Measurements from ENCODE around the gene MED13L.

DNA sequence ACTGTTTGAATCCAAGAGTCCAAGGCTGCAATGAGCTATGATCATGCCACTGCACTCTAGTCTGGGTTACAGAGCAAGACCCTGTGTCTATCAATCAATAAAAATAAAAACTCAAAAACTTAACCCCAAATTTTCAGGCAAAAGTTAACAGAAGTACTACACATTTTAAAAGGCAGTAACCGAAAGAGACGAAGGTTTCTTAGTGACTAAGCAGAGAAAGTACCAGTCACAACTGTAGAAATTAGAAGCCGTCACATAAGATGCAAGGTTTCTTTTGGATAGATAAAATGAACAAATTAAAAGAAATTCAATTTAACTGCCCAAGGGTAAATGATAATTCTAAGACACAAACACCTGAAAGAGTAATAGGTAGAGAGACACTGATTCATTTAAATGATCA, 103.5 kb downstream of the MED13L start:
- TF ChIP-seq, protein P1, sequence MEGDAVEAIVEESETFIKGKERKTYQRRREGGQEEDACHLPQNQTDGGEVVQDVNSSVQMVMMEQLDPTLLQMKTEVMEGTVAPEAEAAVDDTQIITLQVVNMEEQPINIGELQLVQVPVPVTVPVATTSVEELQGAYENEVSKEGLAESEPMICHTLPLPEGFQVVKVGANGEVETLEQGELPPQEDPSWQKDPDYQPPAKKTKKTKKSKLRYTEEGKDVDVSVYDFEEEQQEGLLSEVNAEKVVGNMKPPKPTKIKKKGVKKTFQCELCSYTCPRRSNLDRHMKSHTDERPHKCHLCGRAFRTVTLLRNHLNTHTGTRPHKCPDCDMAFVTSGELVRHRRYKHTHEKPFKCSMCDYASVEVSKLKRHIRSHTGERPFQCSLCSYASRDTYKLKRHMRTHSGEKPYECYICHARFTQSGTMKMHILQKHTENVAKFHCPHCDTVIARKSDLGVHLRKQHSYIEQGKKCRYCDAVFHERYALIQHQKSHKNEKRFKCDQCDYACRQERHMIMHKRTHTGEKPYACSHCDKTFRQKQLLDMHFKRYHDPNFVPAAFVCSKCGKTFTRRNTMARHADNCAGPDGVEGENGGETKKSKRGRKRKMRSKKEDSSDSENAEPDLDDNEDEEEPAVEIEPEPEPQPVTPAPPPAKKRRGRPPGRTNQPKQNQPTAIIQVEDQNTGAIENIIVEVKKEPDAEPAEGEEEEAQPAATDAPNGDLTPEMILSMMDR (IDR thresholded peaks at IDR 0.05): no peak
- TF ChIP-seq POLR2A (IDR thresholded peaks at IDR 0.05): no peak

All from thyroid gland (tissue), 4 donors.